ENCODE results near the gene SLC24A5. TPM values are rescaled to one million over a fixed set of nuclear protein-coding genes. Genes with fewer than 3 reads are reported as not detected.

Gene SLC24A5
- total and polyA plus RNA-seq, 9 of the 15 experiments (the other 6 are each of a cell fraction or from before 2014, with no cell fraction given), result not detected

GRCh38 chr15:48145923-48146322 lies 25.1 kb downstream of the SLC24A5 start:
- H3K27ac ChIP-seq (ENCODE audit: extremely low read depth, low read depth, low read length), result no peak overlapping the region
- H3K9me3 ChIP-seq (replicated peaks; ENCODE audit: control insufficient read depth, insufficient read depth, low read depth, low read length), result no peaks in the 10 kb centered on the region
- no peak overlapping the region for H3K4me3 ChIP-seq
- no peaks in the 10 kb centered on the region for H3K79me2 ChIP-seq (ENCODE audit: control insufficient read depth, insufficient read depth, low read length)
- no peaks in the 10 kb centered on the region for H3K36me3 ChIP-seq (ENCODE audit: control insufficient read depth, insufficient read depth, low read length)
- H2AFZ ChIP-seq (ENCODE audit: low read depth, low read length), result no peak overlapping the region
- FAIRE-seq, result no peak
- no peaks in the 10 kb centered on the region for H3K27me3 ChIP-seq (ENCODE audit: control insufficient read depth in 2 of 2, insufficient read depth in 2 of 2, low read length in 2 of 2)
- intact Hi-C loops (cut with micrococcal nuclease) (no loop called here), in situ Hi-C loops (cut with MboI) (no loop called here)
- ATAC-seq, result no peak
- CTCF ChIA-PET (ENCODE audit: low intra/inter-chr PET ratio), result no interaction called here
- H3K4me1 ChIP-seq (replicated peaks in 1 of 2; ENCODE audit: control insufficient read depth in 2 of 2, insufficient read depth in 2 of 2, low read length in 2 of 2), result no peaks in the 10 kb centered on the region
- DNase-seq (ENCODE audit: extremely low read depth in 1 of 4, low spot score in 3 of 4), result no peak
- no peak overlapping the region for H3K9ac ChIP-seq (ENCODE audit: insufficient read depth in 1 of 2, low read depth in 2 of 2, low read length in 2 of 2)
- H3K9me1 ChIP-seq (ENCODE audit: control insufficient read depth, insufficient read depth, low read length), result no peaks in the 10 kb centered on the region
- TF ChIP-seq ATF1 (CRISPR knock-in tag; IDR thresholded peaks at IDR 0.05) (no peak), ATF1 (tag; IDR thresholded peaks at IDR 0.05) (no peak)
- H3K4me2 ChIP-seq (ENCODE audit: insufficient read depth, low read length), result no peak overlapping the region
- no TSS peak for BruUV-seq (replicated peaks)
- no peaks in the 10 kb centered on the region for H4K20me1 ChIP-seq (replicated peaks; ENCODE audit: control insufficient read depth, insufficient read depth, low read length)
- POLR2A ChIA-PET, result no interaction called here

- no peak overlapping the region for H3K4me2 ChIP-seq (ENCODE audit: insufficient read depth, low read length)
- no peaks in the 10 kb centered on the region for H3K4me1 ChIP-seq (replicated peaks in 1 of 2; ENCODE audit: control insufficient read depth in 2 of 2, insufficient read depth in 2 of 2, low read length in 2 of 2)
- no peak overlapping the region for H3K4me3 ChIP-seq
- no peaks in the 10 kb centered on the region for H3K27me3 ChIP-seq (ENCODE audit: control insufficient read depth in 2 of 2, insufficient read depth in 2 of 2, low read length in 2 of 2)
- BruUV-seq (replicated peaks), result no TSS peak
- H3K36me3 ChIP-seq (ENCODE audit: control insufficient read depth, insufficient read depth, low read length), result no peaks in the 10 kb centered on the region
- ATAC-seq (no peak), DNase-seq (ENCODE audit: extremely low read depth in 1 of 4, low spot score in 3 of 4) (no peak), FAIRE-seq (no peak)
- H3K27ac ChIP-seq (ENCODE audit: extremely low read depth, low read depth, low read length), result no peak overlapping the region
- ChIA-PET POLR2A (no interaction called here), CTCF (ENCODE audit: low intra/inter-chr PET ratio) (no interaction called here)
- no peak overlapping the region for H3K9ac ChIP-seq (ENCODE audit: insufficient read depth in 1 of 2, low read depth in 2 of 2, low read length in 2 of 2)
- H2AFZ ChIP-seq (ENCODE audit: low read depth, low read length), result no peak overlapping the region
- no peaks in the 10 kb centered on the region for H4K20me1 ChIP-seq (replicated peaks; ENCODE audit: control insufficient read depth, insufficient read depth, low read length)
- in situ Hi-C loops (cut with MboI) (no loop called here), intact Hi-C loops (cut with micrococcal nuclease) (no loop called here)
- no peaks in the 10 kb centered on the region for H3K9me3 ChIP-seq (replicated peaks; ENCODE audit: control insufficient read depth, insufficient read depth, low read depth, low read length)
- no peaks in the 10 kb centered on the region for H3K79me2 ChIP-seq (ENCODE audit: control insufficient read depth, insufficient read depth, low read length)
- no peaks in the 10 kb centered on the region for H3K9me1 ChIP-seq (ENCODE audit: control insufficient read depth, insufficient read depth, low read length)
- no peak for TF ChIP-seq ZFPM2 (CRISPR knock-in tag; IDR thresholded peaks at IDR 0.05)
- no peak for TF ChIP-seq IRF2 (CRISPR knock-in tag; IDR thresholded peaks at IDR 0.05)
- no peak for TF ChIP-seq ZNF217 (CRISPR knock-in tag; IDR thresholded peaks at IDR 0.05)
- TF ChIP-seq ZNF695 (CRISPR knock-in tag; IDR thresholded peaks at IDR 0.05), result no peak
- TF ChIP-seq TBP (optimal IDR thresholded peaks at IDR 0.05; ENCODE audit: low read depth, low read length), result no peak
- no peak for TF ChIP-seq KDM1A (IDR thresholded peaks at IDR 0.05)
- no peak for TF ChIP-seq DEAF1 (CRISPR knock-in tag; IDR thresholded peaks at IDR 0.05)
- no peak for TF ChIP-seq ID3 (CRISPR knock-in tag; IDR thresholded peaks at IDR 0.05)
- no peak for TF ChIP-seq ID3 (tag; IDR thresholded peaks at IDR 0.05)
- TF ChIP-seq ATF3 (IDR thresholded peaks at IDR 0.05), result no peak
- no peak for TF ChIP-seq ATF3 (CRISPR knock-in tag; conservative IDR thresholded peaks at IDR 0.05)
- no peak for TF ChIP-seq EP400 (IDR thresholded peaks at IDR 0.05)
- TF ChIP-seq CSDE1 (IDR thresholded peaks at IDR 0.05), result no peak
- no peak for TF ChIP-seq ZKSCAN8 (CRISPR knock-in tag; IDR thresholded peaks at IDR 0.05)
- no peak for TF ChIP-seq CEBPG (CRISPR knock-in tag; IDR thresholded peaks at IDR 0.05)
- TF ChIP-seq CEBPG (tag; conservative IDR thresholded peaks at IDR 0.05 in 1 of 2, IDR thresholded peaks at IDR 0.05 in 1 of 2), result no peak
These were observed 26.6 kb downstream of the SLC24A5 start for GRCh38 chr15:48147358-48147757.

Data from K562 (cell line).